HG03432 (cell line): Measurements from ENCODE around the gene PLCG2.
"Not testable (repeated sequence)": the region's sequence is repeated elsewhere in the genome, so short reads cannot be mapped to it uniquely, and the experiment has no call there.

ENCODE experiments used
- ATAC-seq: cut with Tn5 transposase; IDR thresholded peaks from one replicate; pipeline ENCODE4 v1.9.1; 2021; ENCODE audit warnings: mild to moderate bottlenecking, moderate library complexity; ENCODE audit not compliant: unreplicated experiment

Gene PLCG2

GRCh38 chr16:81933361-81933760 is 154.3 kb downstream of the PLCG2 start:
- no peak for ATAC-seq

- ATAC-seq, result not testable (repeated sequence)
These were observed 155.6 kb downstream of the PLCG2 start for GRCh38 chr16:81934711-81935110.

- no peak for ATAC-seq
These were observed 157.3 kb downstream of the PLCG2 start for GRCh38 chr16:81936209-81937000.

GRCh38 chr16:81937305-81938038 is 158.4 kb downstream of the PLCG2 start:
- no peak for ATAC-seq

GRCh38 chr16:81938326-81939163 is 159.5 kb downstream of the PLCG2 start:
- ATAC-seq, result no peak

- no peak for ATAC-seq
These were observed 160.3 kb downstream of the PLCG2 start for GRCh38 chr16:81939164-81940056.

- ATAC-seq, result no peak
These were observed 161.9 kb downstream of the PLCG2 start for GRCh38 chr16:81940781-81941560.

GRCh38 chr16:81942007-81942601 is 163.0 kb downstream of the PLCG2 start:
- no peak for ATAC-seq

- no peak for ATAC-seq
These were observed 166.6 kb downstream of the PLCG2 start for GRCh38 chr16:81945665-81946064.

- no peak for ATAC-seq
These were observed 167.1 kb downstream of the PLCG2 start for GRCh38 chr16:81946206-81946605.

- no peak for ATAC-seq
These were observed 172.5 kb downstream of the PLCG2 start for GRCh38 chr16:81951564-81951963.

- no peak for ATAC-seq
These were observed 177.3 kb downstream of the PLCG2 start for GRCh38 chr16:81956213-81956948.

GRCh38 chr16:81964808-81965207 is 185.7 kb downstream of the PLCG2 start:
- ATAC-seq, result no peak

GRCh38 chr16:81967358-81967757 is 188.3 kb downstream of the PLCG2 start:
- ATAC-seq, result no peak

GRCh38 chr16:81971853-81972252 is 192.8 kb downstream of the PLCG2 start:
- ATAC-seq, result no peak

- ATAC-seq, result no peak
These were observed 194.6 kb downstream of the PLCG2 start for GRCh38 chr16:81973737-81974136.

- no peak for ATAC-seq
These were observed 196.5 kb downstream of the PLCG2 start for GRCh38 chr16:81975637-81976036.

GRCh38 chr16:81977335-81977942 is 198.3 kb downstream of the PLCG2 start:
- ATAC-seq, result not testable (repeated sequence)
